ENCODE measurements around the gene PCDHGA1.

Gene PCDHGA1

DNA sequence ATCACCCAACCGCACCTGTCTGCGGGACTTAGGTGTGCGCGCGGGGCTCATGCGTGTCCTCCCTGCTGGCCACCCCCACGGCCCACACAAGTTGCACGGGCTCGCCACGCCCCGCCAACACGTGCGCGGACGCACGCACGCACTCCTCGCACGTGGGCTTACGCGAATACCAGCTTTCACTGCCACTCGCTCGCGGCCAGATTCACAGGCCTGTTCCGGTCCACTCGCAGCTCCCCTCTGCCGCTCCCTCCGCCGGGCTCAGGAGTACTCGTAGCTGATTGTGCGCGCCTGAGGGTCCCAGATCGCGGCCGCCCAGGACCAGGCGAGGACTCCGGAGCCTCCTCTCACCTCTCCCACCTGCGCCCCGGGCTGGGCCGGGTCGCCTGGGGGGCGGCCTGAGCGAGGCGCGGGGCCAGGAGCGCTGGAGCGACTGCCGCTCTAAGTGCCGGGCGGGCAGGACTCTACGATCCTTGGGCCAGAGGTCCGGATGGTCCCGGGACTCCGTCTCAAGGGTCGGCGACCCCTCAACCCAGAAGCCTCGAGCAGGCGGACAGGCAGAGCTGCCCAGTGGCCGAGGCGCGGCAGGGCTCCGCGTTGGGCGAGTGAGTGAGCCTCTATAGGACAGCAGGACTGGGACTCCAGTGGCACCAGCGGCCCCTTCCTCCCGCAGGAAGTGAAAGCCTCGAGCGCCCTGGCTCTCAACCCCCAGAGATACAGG is 162.0 kb downstream of the PCDHGA1 start:
- no peak for DNase-seq (ENCODE audit: low spot score)

DNA sequence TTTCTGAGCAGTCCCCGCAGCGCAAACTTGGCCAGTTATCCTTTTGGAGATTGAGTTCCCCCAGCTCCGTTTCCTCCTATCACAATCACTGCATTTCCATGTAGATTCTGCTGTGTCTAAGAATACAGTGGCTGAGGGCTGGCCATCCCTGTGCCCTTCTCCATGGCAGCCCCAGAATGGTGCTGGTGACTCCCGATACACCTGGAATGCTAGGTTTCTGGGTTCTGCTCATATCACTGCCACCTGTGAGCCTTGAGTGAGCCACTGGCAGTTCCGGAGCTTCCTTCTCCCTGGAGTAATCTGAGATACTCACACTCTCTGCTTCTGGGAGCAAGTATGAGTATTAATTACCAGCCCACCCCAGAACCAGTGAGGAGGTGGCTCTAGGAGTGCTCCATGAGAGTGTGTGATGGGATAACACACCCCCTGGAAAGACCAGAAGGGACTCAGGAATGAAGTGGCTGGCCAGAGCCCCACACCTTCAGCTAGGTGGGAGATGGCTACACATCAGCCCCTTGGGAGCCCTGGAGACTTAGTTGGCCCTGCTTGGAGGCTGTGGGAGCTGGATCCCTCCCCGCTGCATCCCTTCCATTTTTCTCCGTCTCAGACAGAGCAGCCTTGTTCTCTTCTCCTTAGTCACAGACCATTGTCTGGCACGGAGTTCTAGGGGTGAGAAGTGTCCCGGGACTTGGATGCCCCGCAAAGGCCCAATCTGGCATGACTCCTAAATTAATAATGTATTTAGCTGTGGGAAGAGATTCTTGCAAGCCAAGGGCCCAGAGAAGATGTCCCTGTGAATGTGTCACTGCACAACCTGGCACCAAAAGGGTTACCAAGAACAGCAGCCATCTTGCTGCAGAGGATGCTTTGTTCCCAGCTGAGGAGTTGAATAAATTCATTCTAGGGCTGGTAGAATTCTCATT is 163.4 kb downstream of the PCDHGA1 start:
- no peak for DNase-seq (ENCODE audit: low spot score)

DNA sequence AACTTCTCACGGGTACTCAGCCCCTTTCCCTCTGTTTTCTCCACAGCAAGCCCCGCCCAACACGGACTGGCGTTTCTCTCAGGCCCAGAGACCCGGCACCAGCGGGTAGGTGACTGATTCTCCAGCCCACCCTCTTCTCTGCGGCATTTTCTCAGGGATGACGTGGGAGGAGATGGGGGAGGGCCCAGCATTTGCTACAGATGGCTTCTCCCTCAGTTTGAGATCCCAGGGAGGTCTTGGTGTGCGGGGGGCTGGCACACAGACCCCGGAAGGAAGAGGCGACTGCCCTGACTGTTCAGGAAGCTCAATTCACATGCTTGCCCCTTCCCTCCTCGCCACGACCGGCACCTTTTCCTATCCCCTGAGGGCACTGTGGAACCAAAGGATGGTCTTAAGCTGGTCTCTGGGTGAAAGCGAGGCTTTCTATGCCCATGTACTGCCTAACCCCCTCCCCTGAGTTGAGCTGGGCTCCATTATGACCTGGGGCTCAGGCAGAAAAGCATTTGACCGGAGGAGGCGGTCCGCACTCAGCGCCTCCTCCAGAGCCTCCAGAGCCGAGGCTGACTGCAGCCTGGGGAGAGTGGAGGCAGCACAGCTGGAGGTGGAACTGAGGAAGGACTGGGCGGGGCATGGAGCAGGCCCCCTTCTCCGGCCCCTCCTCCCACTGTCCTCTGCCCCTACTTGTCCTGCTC is 164.6 kb downstream of the PCDHGA1 start:
- DNase-seq (ENCODE audit: low spot score): no peak

DNA sequence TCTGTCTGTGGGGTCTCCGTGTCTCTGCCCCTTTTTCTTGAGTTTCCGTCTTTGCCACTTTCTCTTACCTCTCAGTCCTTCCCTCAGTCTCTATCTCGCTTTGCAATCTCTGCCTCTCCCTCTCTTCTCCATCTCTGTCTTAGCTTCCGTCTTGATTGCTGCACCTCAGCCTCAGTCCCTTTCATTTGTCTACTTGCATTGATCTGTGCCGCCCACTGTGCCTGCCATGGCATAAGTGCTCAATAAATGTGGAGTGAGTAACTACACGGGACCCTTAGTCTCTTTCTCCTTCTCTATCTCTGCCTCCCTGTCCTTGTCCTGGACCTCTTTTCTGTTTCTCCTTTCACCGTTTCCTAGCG is 165.1 kb downstream of the PCDHGA1 start:
- DNase-seq (ENCODE audit: low spot score): no peak

DNA sequence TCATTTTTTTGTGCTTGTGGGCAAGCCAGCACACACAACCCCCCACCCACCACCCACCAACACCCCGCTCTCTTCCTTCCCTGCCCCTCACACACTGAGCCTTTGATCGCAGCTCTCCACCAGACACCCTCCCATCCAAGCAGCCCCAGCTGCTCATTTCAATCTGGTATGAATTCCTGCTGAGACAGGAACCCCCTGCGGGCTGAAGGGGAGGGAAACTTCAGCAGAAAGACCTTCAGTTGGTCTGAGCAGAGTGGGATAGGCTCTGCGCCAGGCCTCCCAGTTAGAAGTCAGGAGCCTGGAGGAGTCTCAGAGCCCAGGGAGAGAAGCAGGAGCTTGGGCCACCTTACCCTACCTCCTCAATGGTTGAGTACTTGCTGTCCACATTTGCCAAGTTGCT is 165.7 kb downstream of the PCDHGA1 start:
- no peak for DNase-seq (ENCODE audit: low spot score)

DNA sequence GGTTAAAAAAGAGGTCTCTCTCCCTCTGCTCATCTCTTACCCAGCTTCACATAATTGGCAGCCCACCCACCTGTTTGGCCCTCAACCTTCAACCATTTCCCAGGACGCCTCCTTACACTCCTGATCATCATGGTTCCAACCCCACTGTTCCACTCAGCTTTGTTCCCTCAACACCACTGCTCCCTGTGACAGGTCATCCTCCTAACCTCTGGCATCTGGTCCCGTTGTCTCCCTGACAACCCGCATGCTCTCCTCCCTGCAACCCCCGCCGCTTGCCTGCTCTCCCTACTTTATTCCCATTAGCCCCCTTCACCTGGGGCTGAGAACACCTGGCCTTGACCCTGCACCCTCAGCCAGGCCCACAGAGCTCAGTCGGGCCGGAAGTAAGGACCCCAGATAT is 171.4 kb downstream of the PCDHGA1 start:
- DNase-seq (ENCODE audit: low spot score): no peak

DNA sequence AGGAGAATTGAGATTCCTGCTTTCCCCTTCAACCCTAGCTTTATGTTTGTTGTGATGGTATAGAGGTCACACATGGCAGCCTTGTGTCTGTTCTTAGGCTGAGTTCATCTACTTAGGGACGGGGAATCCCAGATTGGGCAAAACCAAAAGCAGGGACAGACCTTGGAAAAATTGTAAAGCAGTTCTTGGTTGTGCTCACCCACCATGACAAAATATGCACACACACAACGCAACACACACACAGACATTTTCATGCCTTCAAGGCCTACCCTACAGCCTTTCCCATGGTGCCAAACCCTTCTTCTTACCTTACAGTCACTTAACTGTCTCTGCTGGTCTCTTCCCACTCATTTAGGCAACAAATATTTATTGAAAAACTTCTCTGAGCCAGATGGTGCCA is 173.4 kb downstream of the PCDHGA1 start:
- no peak for DNase-seq (ENCODE audit: low spot score)

DNA sequence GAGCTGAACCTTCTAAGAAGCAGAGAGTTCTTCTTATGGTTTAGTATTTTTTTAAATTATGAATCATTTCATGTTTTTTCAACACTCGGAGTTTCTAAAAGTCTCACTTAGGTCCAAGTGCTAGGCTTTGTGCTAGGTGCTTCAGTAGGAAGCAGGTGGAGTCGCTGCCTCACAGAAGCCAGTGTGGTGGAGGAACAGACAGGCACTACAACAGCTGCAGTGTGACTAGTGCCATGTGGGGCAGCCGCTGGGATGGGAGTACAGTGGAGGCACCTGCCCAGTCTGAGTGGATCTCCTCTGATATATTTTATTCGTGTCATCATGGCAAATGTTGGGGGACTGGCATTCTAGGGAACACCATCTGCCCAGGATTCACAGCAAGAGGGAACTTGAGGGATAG is 173.9 kb downstream of the PCDHGA1 start:
- no peak for DNase-seq (ENCODE audit: low spot score)

DNA sequence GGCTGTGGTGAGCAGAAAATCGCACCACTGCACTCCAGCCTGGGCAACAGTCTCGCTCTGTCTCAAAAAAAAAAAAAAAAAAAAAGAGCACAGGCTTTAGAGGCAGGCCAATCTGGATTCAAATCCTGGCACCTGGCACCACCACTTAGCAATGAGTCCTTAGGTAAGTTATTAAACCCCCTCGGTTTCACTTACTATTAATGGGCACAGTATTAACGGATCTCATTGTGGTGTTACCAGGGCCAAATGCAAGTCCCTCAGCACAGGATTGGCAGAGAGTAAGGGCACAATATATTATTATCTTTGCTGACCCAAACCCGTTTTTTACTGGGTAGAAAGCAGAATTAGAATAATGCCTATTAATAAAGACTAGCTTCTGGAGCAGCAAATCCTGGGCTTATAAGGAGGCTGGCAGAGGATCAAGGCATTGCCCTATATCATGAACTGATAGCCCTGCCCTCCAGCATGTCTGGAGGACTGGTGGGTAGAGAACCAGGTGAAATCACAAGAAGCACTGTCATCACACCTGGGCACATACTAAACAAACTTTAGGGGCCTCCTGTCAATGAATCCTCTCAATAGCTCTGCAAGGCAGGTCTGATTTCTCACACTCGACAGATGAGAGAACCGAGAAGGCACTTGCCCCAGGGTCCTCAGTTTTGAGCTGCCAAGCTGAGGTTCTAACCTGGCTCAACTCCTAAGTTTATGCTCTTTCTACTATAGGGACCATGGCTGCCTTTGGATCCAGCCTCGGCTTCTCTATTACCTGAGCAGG is 176.3 kb downstream of the PCDHGA1 start:
- no peak for DNase-seq (ENCODE audit: low spot score)

DNA sequence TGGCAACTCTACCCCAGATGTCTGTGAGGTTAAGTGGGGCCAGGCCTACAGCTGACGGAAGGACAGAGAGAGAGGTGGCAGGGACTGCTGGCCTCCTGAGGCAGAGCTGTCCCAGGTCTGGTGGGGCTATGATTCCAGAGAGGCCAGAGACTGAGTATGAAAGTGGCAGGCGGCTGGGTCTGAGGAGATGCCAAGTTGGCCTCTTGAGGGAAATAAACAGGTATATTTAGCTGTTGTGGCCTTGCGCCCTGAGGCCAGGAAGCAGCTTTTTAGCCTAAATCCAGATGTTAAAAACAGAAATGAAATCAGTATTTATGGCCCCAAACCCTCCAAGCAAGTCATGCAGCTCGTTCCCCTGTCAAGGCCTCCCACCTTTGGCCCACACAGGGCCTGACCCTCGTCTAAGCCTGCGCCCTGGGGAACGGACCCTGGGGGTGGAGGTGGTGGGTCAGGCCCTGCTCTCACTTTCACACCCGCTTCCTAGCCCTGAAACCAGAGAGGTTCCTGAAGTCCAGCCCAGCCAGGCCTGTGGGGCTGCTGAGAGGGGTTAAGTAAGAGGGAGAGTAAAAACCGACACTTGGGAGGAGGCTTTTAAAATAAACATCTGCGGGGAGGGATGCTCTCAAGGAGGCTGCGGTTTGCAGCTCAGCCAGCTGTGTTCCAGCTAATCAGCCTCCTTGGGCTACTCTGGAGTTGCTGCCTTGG is 177.2 kb downstream of the PCDHGA1 start:
- DNase-seq (ENCODE audit: low spot score): no peak

DNA sequence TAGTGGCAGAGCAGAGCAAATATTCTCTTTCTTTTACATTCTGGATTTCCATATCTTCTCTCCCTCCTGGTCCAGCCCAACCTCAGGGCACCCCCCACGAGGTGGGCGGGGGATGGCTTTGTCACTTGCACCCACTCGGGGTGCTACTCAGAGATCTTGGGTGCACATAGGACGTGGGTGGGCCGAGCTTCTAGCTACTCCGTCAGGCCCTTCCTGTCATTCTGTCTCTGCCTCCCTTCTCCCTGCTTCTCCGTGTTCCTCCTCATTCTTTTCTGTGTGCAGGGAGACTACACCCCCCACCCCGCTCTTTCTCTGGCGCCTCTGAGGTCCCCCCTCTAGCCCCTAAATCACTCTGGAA is 178.1 kb downstream of the PCDHGA1 start:
- DNase-seq (ENCODE audit: low spot score): no peak

DNA sequence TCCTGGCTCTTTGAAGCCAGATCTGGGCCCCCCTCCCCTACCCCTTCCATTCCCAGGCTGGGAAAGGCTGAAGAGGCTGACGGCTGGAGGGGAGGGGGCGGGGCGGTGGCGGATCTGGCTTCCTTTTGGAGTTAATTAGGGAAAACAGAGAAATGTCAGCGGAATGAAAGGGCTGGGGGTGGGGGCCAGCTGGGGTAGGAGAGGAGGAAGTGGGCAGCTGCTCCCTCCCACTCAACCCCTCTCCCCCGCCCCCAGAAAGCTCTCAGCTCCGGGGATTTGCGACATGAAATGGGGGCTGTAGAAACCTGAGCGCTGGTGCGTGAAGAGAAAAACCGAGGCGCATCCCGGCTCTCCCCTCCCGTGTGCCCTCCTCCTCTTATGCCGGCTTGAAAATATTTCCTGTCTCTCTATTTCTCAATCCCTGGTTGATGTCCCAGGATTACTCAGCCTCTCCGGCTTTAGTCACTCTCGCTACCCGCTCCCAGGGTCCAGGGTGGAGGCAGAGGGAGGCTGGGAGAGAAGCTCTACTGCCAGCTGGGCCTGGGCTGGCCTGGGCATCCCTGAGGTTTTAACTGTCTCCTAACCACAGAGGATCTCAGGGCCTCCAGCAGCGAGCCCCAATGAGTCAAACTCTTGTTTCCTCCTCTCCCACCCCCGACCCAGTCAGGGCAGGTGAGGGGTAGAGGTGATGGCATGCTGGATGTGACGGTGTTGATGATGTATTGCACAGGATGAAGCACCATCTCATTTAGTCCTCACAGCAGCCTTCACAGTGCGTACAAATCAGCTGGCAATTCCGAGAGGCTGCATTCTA is 178.7 kb downstream of the PCDHGA1 start:
- DNase-seq (ENCODE audit: low spot score): no peak

DNA sequence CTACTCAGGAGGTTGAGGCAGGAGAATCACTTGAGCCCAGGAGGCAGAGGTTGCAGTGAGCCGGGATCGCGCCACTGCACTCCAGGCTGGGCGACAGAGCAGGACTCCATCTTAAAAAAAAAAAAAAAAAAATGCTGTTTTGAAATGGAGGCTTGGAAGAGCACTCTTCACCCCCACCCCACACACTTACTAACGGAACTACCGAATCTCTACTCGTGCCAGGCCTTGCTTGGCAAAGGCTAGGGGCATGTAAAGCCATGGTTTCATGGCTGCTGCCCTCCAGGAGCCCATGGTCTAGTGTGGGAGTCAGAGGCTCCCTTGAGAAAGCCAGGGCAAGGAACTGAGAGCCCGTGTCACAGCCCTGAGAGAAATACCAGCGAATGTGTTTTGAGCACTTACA is 179.8 kb downstream of the PCDHGA1 start:
- DNase-seq (ENCODE audit: low spot score): no peak

DNA sequence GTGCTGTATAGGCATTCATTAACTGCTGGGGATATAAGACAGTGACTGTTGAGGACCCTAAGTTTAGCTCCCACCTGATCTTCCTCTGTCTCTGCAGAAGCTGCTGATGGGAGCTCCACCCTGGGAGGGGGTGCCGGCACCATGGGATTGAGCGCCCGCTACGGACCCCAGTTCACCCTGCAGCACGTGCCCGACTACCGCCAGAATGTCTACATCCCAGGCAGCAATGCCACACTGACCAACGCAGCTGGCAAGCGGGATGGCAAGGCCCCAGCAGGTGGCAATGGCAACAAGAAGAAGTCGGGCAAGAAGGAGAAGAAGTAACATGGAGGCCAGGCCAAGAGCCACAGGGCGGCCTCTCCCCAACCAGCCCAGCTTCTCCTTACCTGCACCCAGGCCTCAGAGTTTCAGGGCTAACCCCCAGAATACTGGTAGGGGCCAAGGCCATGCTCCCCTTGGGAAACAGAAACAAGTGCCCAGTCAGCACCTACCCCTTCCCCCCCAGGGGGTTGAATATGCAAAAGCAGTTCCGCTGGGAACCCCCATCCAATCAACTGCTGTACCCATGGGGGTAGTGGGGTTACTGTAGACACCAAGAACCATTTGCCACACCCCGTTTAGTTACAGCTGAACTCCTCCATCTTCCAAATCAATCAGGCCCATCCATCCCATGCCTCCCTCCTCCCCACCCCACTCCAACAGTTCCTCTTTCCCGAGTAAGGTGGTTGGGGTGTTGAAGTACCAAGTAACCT is 180.7 kb downstream of the PCDHGA1 start:
- no peak for DNase-seq (ENCODE audit: low spot score)

DNA sequence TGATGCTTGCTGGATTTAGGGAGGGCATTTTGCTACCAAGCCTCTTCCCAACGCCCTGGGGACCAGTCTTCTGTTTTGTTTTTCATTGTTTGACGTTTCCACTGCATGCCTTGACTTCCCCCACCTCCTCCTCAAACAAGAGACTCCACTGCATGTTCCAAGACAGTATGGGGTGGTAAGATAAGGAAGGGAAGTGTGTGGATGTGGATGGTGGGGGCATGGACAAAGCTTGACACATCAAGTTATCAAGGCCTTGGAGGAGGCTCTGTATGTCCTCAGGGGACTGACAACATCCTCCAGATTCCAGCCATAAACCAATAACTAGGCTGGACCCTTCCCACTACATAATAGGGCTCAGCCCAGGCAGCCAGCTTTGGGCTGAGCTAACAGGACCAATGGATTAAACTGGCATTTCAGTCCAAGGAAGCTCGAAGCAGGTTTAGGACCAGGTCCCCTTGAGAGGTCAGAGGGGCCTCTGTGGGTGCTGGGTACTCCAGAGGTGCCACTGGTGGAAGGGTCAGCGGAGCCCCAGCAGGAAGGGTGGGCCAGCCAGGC is 181.5 kb downstream of the PCDHGA1 start:
- no peak for DNase-seq (ENCODE audit: low spot score)

DNA sequence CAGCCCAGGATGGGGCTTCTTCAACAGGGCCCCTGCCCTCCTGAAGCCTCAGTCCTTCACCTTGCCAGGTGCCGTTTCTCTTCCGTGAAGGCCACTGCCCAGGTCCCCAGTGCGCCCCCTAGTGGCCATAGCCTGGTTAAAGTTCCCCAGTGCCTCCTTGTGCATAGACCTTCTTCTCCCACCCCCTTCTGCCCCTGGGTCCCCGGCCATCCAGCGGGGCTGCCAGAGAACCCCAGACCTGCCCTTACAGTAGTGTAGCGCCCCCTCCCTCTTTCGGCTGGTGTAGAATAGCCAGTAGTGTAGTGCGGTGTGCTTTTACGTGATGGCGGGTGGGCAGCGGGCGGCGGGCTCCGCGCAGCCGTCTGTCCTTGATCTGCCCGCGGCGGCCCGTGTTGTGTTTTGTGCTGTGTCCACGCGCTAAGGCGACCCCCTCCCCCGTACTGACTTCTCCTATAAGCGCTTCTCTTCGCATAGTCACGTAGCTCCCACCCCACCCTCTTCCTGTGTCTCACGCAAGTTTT is 182.1 kb downstream of the PCDHGA1 start:
- DNase-seq (ENCODE audit: low spot score): peak; percentile 84

DNA sequence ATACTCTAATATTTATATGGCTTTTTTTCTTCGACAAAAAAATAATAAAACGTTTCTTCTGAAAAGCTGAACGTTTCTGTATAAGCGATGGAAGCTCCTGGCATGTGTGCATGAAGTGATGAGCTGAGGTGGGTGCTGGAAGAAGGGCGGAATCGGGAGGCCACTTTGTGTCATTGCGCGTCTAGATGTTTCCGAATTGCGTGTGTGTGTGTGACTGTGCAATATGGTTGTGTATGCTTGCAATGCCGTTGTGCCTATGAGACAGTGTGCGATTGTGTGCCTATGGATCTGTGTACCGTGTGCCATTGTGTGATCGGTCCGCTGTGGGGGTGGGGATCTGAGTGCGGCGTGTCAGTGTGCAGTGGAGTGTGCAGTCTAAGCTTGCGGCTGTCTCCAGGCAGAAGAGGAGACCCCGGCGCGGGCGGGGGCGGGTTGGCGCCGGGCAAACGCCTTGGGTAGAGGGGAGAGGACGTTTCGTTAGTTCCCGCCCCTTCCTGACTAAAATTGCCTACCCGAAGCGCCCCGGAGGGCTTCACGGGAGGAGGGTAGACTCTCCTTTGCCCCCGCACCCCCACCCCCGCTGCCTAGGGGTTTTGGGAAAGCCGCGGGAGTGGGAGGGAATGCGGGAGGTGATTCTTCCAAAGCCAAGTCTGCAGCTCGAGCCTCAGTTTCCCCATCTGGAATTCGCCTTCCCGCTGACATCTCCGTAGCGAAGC is 182.8 kb downstream of the PCDHGA1 start:
- peak; percentile 23 for DNase-seq (ENCODE audit: low spot score)

DNA sequence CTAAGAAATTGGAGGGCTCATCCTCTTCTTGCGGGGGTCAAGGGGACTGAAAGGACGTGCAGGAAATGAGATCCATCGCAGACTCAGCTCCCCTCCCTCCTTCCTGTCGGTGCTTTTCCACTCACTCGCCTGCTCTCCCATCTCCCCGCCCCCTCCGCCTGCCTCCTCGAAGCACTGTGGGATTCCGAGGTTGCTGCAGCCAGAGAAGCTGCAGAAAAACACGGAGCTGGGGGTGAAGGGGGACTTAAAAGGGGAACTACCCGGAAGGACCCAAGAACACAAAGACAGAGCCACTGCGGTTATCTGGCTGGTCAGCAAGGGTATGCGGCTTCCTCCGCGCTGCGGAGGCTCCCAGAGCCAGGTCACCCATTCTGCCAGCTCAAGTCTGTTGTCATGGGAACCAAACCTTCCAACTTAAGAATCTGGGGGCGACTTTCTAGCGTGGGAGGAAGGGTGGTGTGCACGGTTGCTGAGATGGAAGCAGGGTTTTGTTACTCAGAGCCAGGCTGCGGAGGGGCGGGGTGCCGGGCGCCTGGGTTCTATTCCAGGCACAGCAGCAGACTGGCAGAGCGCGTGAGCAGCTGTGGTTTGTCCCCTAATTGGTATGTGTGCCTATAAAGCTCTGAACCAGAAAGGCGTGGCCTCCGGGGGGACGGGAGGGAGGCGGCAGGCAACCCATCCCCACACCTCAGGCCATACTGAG is 183.5 kb downstream of the PCDHGA1 start:
- DNase-seq (ENCODE audit: low spot score): peak; percentile 63

Measured in CD4-positive, alpha-beta T cell treated with Interleukin-2 at 100 ng/mL for 4 hours (primary cell).